Measurements from ENCODE around the gene SUCNR1. TPM values are rescaled to one million over a fixed set of nuclear protein-coding genes. Genes with fewer than 3 reads are reported as not detected.

SUCNR1 gene
- total RNA-seq, 4 donors from 2014 or later, result 0.60 to 0.87 (median 0.84) TPM; not detected in 1

DNA sequence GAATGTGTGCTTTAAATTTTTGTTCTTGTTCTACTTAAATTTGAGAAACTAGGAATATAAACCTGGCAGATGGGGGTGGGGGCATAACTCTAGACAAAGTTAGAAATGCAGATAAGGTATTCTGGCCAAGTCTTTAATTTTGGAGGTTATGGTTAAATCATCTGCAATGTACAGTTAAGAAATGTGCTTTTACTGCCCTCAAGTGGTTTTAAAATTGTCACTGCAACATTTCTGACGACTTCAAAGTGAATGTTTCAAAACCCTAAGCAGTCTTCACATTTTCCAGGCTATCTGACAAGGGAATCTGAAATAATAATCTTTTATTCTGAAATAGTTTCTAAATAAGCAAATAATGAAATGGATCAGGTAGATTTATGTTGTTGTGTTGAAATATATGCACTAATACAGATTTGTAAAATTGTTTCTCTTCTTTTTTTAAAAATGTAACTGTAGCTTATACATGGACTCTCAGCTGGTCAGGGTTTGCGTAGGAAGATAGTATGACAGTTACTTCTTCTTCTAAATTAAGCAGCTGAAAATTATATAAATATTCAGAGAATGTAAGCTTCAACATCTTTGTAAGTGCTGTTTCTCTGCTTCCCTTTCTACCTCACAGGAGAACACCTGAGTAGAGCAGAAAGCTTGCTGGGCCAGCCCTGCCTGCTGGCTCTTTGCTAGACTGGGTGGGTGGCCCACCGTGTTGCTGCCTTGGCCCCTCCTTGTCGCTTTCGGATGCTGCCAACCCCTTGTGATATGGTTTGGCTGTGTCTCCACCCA, 45.0 kb downstream of the SUCNR1 start:
- Histone ChIP-seq H3K27ac (no peak overlapping the region), H3K36me3 (no peaks in the 10 kb centered on the region), H3K9me3 (no peaks in the 10 kb centered on the region), H3K27me3 (no peaks in the 10 kb centered on the region), H3K4me3 (no peak overlapping the region), H3K4me1 (peaks cover 0 to 8% (median 0%) of the 10 kb centered on the region in 4 donors)
- DNase-seq (ENCODE audit: low spot score in 2 of 2), result no peak
- TF ChIP-seq, protein P1, sequence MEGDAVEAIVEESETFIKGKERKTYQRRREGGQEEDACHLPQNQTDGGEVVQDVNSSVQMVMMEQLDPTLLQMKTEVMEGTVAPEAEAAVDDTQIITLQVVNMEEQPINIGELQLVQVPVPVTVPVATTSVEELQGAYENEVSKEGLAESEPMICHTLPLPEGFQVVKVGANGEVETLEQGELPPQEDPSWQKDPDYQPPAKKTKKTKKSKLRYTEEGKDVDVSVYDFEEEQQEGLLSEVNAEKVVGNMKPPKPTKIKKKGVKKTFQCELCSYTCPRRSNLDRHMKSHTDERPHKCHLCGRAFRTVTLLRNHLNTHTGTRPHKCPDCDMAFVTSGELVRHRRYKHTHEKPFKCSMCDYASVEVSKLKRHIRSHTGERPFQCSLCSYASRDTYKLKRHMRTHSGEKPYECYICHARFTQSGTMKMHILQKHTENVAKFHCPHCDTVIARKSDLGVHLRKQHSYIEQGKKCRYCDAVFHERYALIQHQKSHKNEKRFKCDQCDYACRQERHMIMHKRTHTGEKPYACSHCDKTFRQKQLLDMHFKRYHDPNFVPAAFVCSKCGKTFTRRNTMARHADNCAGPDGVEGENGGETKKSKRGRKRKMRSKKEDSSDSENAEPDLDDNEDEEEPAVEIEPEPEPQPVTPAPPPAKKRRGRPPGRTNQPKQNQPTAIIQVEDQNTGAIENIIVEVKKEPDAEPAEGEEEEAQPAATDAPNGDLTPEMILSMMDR (IDR thresholded peaks at IDR 0.05), result peak; percentile 43 to 68 (median 53)
- no peak for TF ChIP-seq EP300 (IDR thresholded peaks at IDR 0.05)
- no peak for TF ChIP-seq POLR2A (IDR thresholded peaks at IDR 0.05)
- 64 to 65% methylated on average over 5 of the region's 5 CpGs for WGBS, 2 donors

DNA sequence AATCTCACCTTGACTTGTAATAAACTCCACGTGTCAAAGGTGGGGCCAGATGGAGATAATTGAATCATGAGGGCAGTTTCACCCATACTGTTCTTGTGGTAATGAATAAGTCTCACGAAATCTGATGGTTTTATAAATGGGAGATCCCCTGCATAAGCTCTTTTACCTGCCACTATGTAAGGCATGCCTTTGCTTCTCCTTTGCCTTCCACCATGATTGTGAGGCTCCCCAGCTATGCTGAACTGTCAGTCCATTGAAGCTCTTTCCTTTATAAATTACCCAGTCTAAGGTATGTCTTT, 45.5 kb downstream of the SUCNR1 start:
- Histone ChIP-seq H3K36me3 (no peaks in the 10 kb centered on the region), H3K9me3 (no peaks in the 10 kb centered on the region), H3K4me3 (no peak overlapping the region), H3K27ac (no peak overlapping the region), H3K4me1 (peaks cover 0 to 8% (median 0%) of the 10 kb centered on the region in 4 donors), H3K27me3 (no peaks in the 10 kb centered on the region)
- no peak for DNase-seq (ENCODE audit: low spot score in 2 of 2)
- 86 to 91% methylated on average over 2 of the region's 2 CpGs for WGBS, 2 donors
- TF ChIP-seq, protein P1 (IDR thresholded peaks at IDR 0.05), result no peak
- TF ChIP-seq POLR2A (IDR thresholded peaks at IDR 0.05) (no peak), EP300 (IDR thresholded peaks at IDR 0.05) (no peak)

DNA sequence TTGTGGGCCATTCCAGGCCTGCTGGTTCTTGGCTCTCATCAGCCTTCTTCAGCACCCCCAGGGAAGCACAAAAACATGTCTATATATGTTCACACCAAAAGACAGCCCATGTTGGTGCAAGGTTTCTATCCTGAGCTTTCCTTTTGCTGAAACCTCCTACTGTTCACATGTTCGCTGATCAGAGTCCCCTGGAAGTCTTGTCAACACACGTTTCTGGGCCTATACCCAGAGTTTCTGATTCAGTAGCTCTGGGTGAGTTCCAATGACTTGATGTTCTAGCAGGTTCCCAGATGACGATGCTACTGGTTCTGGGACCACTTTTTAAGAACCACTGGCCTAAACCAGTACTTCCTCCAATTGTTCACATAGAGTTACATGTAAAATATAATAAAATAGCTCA, 46.0 kb downstream of the SUCNR1 start:
- DNase-seq (ENCODE audit: low spot score in 2 of 2), result peak in 1 of 2 donors; percentile 8
- H3K36me3 ChIP-seq, result no peaks in the 10 kb centered on the region
- TF ChIP-seq EP300 (IDR thresholded peaks at IDR 0.05) (no peak), POLR2A (IDR thresholded peaks at IDR 0.05) (no peak)
- TF ChIP-seq, protein P1 (IDR thresholded peaks at IDR 0.05), result no peak
- H3K9me3 ChIP-seq, result no peaks in the 10 kb centered on the region
- H3K27me3 ChIP-seq, result no peaks in the 10 kb centered on the region
- WGBS, 2 donors, result 71 to 91% methylated on average over 3 of the region's 3 CpGs
- no peak overlapping the region for H3K27ac ChIP-seq
- peaks cover 0 to 8% (median 0%) of the 10 kb centered on the region in 4 donors for H3K4me1 ChIP-seq
- H3K4me3 ChIP-seq, result no peak overlapping the region

DNA sequence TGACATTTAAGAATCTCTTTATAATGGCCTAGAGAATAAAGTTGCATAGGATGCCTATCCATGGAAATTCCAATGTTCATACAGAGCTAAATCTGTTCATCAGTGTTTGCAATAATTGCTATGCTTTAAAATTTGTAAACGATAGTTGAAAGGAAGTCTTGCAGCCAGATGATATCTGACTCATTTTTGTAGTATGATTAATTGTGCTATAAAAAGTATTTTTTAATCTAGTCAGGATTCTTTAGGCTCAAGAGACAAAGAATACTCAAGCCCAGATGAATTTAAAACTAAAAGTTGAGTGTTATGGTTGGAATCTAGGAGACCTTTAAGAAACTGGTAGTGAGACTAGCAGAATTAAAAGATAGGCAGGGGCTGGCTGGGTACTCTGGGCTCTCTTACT, 50.5 kb downstream of the SUCNR1 start:
- Histone ChIP-seq H3K4me3 (no peak overlapping the region), H3K4me1 (peaks cover 0 to 3% (median 0%) of the 10 kb centered on the region in 4 donors), H3K36me3 (no peaks in the 10 kb centered on the region), H3K27ac (no peak overlapping the region), H3K9me3 (no peaks in the 10 kb centered on the region), H3K27me3 (no peaks in the 10 kb centered on the region)
- DNase-seq (ENCODE audit: low spot score in 2 of 2), result no peak
- TF ChIP-seq, protein P1 (IDR thresholded peaks at IDR 0.05), result no peak
- TF ChIP-seq POLR2A (IDR thresholded peaks at IDR 0.05), result no peak
- 5 to 7% methylated on average over 1 of the region's 1 CpG for WGBS, 2 donors

DNA sequence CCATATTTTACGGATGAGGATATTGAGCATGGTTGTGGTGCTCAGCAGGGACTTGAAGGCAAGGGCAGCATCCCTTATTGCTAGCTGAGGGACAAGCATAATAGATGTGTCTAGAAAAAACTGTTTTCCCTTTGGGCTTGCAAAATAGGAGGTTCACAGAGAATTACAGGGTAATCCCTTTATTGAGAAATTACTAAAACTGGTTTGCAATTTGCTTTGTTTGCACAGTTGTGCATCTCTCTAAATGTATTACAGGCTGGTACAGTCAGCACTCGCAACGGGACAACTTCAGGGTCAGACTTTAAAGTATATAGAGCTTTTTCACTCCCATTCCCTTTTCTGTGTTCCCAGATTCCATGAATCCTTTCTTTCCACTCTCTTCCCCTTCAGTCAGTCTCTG, 51.3 kb downstream of the SUCNR1 start:
- 92 to 96% methylated on average over 3 of the region's 3 CpGs for WGBS, 2 donors

More for the DNA sequence above, 51.3 kb downstream of the SUCNR1 start:
- no peak for DNase-seq (ENCODE audit: low spot score in 2 of 2)
- Histone ChIP-seq H3K27me3 (no peaks in the 10 kb centered on the region), H3K36me3 (no peaks in the 10 kb centered on the region), H3K27ac (no peak overlapping the region), H3K4me3 (no peak overlapping the region), H3K9me3 (no peaks in the 10 kb centered on the region), H3K4me1 (peaks cover 0 to 3% (median 0%) of the 10 kb centered on the region in 4 donors)
- TF ChIP-seq POLR2A (IDR thresholded peaks at IDR 0.05) (no peak), EP300 (IDR thresholded peaks at IDR 0.05) (no peak)
- TF ChIP-seq, protein P1 (IDR thresholded peaks at IDR 0.05), result no peak
